Astrocyte (in vitro differentiated cells and primary cell): ENCODE data around the gene HOXD12.

Experiments
- EZH2 ChIP-seq: IDR thresholded peaks from 2 replicates; pipeline ENCODE4 v1.6.1; 2012; ENCODE audit warnings: mild to moderate bottlenecking, low read length, inconsistent platforms; ENCODE audit not compliant: insufficient read depth
- TF ChIP-seq, protein P1 (sequence below): IDR thresholded peaks from 2 replicates; pipeline ENCODE4 v1.5.1; 2011; ENCODE audit warnings: low read depth, mild to moderate bottlenecking, inconsistent platforms, low read length, moderate library complexity; ENCODE audit not compliant: insufficient read depth

DNA sequence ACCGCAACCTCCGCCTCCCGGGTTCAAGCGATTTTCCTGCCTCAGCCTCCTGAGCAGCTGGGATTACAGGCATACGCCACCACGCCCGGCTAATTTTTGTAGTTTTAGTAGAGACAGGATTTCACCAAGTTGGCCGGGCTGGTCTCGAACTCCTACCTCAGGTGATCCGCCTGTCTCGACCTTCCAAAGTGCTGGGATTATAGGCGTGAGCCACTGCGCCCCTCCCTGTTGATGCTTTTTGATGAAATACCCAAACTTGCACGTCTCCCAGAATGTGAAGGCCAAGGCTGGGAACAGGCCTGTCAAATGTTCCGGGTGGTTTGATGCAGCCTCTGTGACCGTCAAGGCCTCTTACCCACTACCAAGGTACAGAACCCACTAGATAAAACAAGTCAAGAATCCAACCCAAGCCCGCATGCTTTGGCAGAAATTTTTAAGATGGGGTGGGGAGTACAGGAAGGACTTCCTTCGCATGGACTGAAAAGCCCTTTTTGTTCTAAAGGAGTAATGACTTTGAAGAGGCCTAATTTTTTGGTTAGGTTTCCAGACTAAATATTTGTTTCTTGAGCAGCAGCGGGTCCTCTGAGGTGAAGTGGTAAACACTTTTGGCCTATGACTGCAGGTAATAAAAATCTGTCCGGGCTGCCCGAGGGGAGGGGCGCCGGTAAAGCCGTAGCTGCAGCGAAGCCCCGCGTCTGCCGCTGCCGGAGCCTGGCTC is 12.1 kb upstream of the HOXD12 start:
- TF ChIP-seq, protein P1, sequence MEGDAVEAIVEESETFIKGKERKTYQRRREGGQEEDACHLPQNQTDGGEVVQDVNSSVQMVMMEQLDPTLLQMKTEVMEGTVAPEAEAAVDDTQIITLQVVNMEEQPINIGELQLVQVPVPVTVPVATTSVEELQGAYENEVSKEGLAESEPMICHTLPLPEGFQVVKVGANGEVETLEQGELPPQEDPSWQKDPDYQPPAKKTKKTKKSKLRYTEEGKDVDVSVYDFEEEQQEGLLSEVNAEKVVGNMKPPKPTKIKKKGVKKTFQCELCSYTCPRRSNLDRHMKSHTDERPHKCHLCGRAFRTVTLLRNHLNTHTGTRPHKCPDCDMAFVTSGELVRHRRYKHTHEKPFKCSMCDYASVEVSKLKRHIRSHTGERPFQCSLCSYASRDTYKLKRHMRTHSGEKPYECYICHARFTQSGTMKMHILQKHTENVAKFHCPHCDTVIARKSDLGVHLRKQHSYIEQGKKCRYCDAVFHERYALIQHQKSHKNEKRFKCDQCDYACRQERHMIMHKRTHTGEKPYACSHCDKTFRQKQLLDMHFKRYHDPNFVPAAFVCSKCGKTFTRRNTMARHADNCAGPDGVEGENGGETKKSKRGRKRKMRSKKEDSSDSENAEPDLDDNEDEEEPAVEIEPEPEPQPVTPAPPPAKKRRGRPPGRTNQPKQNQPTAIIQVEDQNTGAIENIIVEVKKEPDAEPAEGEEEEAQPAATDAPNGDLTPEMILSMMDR, result no peak
- no peak for TF ChIP-seq EZH2
